Effector memory CD8-positive, alpha-beta T cell (primary cell): ENCODE results near the gene CDCA7L.

Experiments
- ATAC-seq: fragments of 150-1000 bp; cut with Tn5 transposase; replicated peaks from 2 replicates; pipeline ENCODE4 v1.10.0; 2021; ENCODE audit warnings: mild to moderate bottlenecking, moderate library complexity
- DNase-seq, 3 experiments: peaks; one replicate each; pipeline ENCODE4 v3.0.0; 2021
- H3K27ac Mint-ChIP-seq, 2 donors: one replicate each; pipeline ENCODE4 v1.8.0; 2022; ENCODE audit warnings: mild to moderate bottlenecking in 2 of 2, mixed read lengths in 2 of 2, moderate library complexity in 2 of 2
- H3K27me3 Mint-ChIP-seq, 2 donors: one replicate each; pipeline ENCODE4 v1.8.0; 2022; ENCODE audit warnings: mixed read lengths in 2 of 2
- H3K36me3 Mint-ChIP-seq: one replicate; pipeline ENCODE4 v1.8.0; 2022; ENCODE audit warnings: mild to moderate bottlenecking, moderate library complexity, mixed read lengths; ENCODE audit not compliant: insufficient read depth
- H3K4me1 Mint-ChIP-seq, 2 donors: one replicate each; pipeline ENCODE4 v1.8.0; 2022; ENCODE audit warnings: low read depth in 2 of 2, mixed read lengths in 2 of 2
- H3K4me3 Mint-ChIP-seq, 2 donors: one replicate each; pipeline ENCODE4 v1.8.0; 2022; ENCODE audit warnings: mild to moderate bottlenecking in 2 of 2, mixed read lengths in 2 of 2, moderate library complexity in 2 of 2
- H3K9me3 Mint-ChIP-seq, 2 donors: one replicate each; pipeline ENCODE4 v1.8.0; 2022; ENCODE audit warnings: mixed read lengths in 2 of 2

CDCA7L gene

GRCh38 chr7:21960922-21961321 lies 15.2 kb upstream of the CDCA7L start:
- H3K27me3 Mint-ChIP-seq: peaks cover 16 to 43% of the 10 kb centered on the region in 2 donors
- no peak overlapping the region for H3K4me3 Mint-ChIP-seq
- ATAC-seq (no peak), DNase-seq (no peak)
- H3K27ac Mint-ChIP-seq: no peak overlapping the region
- H3K36me3 Mint-ChIP-seq: no peaks in the 10 kb centered on the region
- H3K4me1 Mint-ChIP-seq: no peaks in the 10 kb centered on the region
- H3K9me3 Mint-ChIP-seq: no peaks in the 10 kb centered on the region

- Mint-ChIP-seq H3K27me3 (peaks cover 11 to 29% of the 10 kb centered on the region in 2 donors), H3K27ac (no peak overlapping the region), H3K36me3 (no peaks in the 10 kb centered on the region), H3K4me1 (no peaks in the 10 kb centered on the region), H3K4me3 (no peak overlapping the region), H3K9me3 (no peaks in the 10 kb centered on the region)
- DNase-seq (no peak), ATAC-seq (no peak)
These were observed 13.7 kb upstream of the CDCA7L start for GRCh38 chr7:21959387-21959776.

GRCh38 chr7:21953781-21954180 lies 8.1 kb upstream of the CDCA7L start:
- Mint-ChIP-seq H3K27ac (no peak overlapping the region), H3K9me3 (no peaks in the 10 kb centered on the region)

GRCh38 chr7:21948887-21949540 lies 3.3 kb upstream of the CDCA7L start:
- Mint-ChIP-seq H3K9me3 (no peaks in the 10 kb centered on the region), H3K4me3 (no peak overlapping the region), H3K27me3 (peaks cover 14 to 22% of the 10 kb centered on the region in 2 donors), H3K36me3 (peaks cover 3% of the 10 kb centered on the region), H3K27ac (no peak overlapping the region), H3K4me1 (peaks cover 0 to 3% of the 10 kb centered on the region in 2 donors)
- DNase-seq: no peak
- no peak for ATAC-seq

More at GRCh38 chr7:21953781-21954180, 8.1 kb upstream of the CDCA7L start:
- Mint-ChIP-seq H3K4me1 (no peaks in the 10 kb centered on the region), H3K4me3 (no peak overlapping the region), H3K36me3 (no peaks in the 10 kb centered on the region), H3K27me3 (peaks cover 12 to 22% of the 10 kb centered on the region in 2 donors)
- ATAC-seq (no peak), DNase-seq (no peak)

- Mint-ChIP-seq H3K4me3 (no peak overlapping the region), H3K27me3 (peaks cover 16 to 22% of the 10 kb centered on the region in 2 donors), H3K36me3 (peaks cover 3% of the 10 kb centered on the region), H3K4me1 (peaks cover 0 to 3% of the 10 kb centered on the region in 2 donors), H3K27ac (no peak overlapping the region), H3K9me3 (no peaks in the 10 kb centered on the region)
- DNase-seq (no peak), ATAC-seq (no peak)
These were observed 2.7 kb upstream of the CDCA7L start for GRCh38 chr7:21948364-21948763.

- Mint-ChIP-seq H3K4me1 (peaks cover 0 to 3% of the 10 kb centered on the region in 2 donors), H3K27ac (no peak overlapping the region), H3K36me3 (peaks cover 3% of the 10 kb centered on the region)
These were observed 2.2 kb upstream of the CDCA7L start for GRCh38 chr7:21947946-21948345.

GRCh38 chr7:21947056-21947455 lies 1.4 kb upstream of the CDCA7L start:
- Mint-ChIP-seq H3K4me1 (peaks cover 0 to 3% of the 10 kb centered on the region in 2 donors), H3K9me3 (no peaks in the 10 kb centered on the region), H3K27me3 (peaks cover 22 to 23% of the 10 kb centered on the region in 2 donors), H3K36me3 (peaks cover 3% of the 10 kb centered on the region), H3K4me3 (no peak overlapping the region), H3K27ac (no peak overlapping the region)
- ATAC-seq (no peak), DNase-seq (no peak)

More at GRCh38 chr7:21947946-21948345, 2.2 kb upstream of the CDCA7L start:
- ATAC-seq (no peak), DNase-seq (no peak)
- no peak overlapping the region for H3K4me3 Mint-ChIP-seq
- no peaks in the 10 kb centered on the region for H3K9me3 Mint-ChIP-seq
- H3K27me3 Mint-ChIP-seq: peaks cover 20 to 22% of the 10 kb centered on the region in 2 donors

- peak overlapping the region in 1 of 2 donors; percentile 54 for H3K27ac Mint-ChIP-seq
- DNase-seq (no peak), ATAC-seq (no peak)
- peaks cover 22 to 23% of the 10 kb centered on the region in 2 donors for H3K27me3 Mint-ChIP-seq
- peaks cover 0 to 3% of the 10 kb centered on the region in 2 donors for H3K4me1 Mint-ChIP-seq
- peak overlapping the region; percentile 64 to 72 for H3K4me3 Mint-ChIP-seq
- peaks cover 3% of the 10 kb centered on the region for H3K36me3 Mint-ChIP-seq
- H3K9me3 Mint-ChIP-seq: no peaks in the 10 kb centered on the region
These were observed 567 bp upstream of the CDCA7L start for GRCh38 chr7:21946222-21946709.

- no peak overlapping the region for H3K27ac Mint-ChIP-seq
These were observed 864 bp downstream of the CDCA7L start for GRCh38 chr7:21944616-21945453.

GRCh38 chr7:21943436-21943835 lies 2.3 kb downstream of the CDCA7L start:
- Mint-ChIP-seq H3K4me3 (no peak overlapping the region), H3K4me1 (peaks cover 0 to 3% of the 10 kb centered on the region in 2 donors), H3K9me3 (no peaks in the 10 kb centered on the region), H3K27me3 (peaks cover 8 to 9% of the 10 kb centered on the region in 2 donors), H3K36me3 (peaks cover 3% of the 10 kb centered on the region), H3K27ac (no peak overlapping the region)
- no peak for ATAC-seq
- no peak for DNase-seq

More at GRCh38 chr7:21944616-21945453, 864 bp downstream of the CDCA7L start:
- Mint-ChIP-seq H3K4me3 (peak overlapping the region; percentile 64 to 72), H3K4me1 (peaks cover 0 to 3% of the 10 kb centered on the region in 2 donors), H3K27me3 (peaks cover 20 to 21% of the 10 kb centered on the region in 2 donors), H3K36me3 (peaks cover 3% of the 10 kb centered on the region), H3K9me3 (no peaks in the 10 kb centered on the region)
- no peak for ATAC-seq
- no peak for DNase-seq

- H3K27ac Mint-ChIP-seq: no peak overlapping the region
- peaks cover 0 to 3% of the 10 kb centered on the region in 2 donors for H3K4me1 Mint-ChIP-seq
- no peak for ATAC-seq
- H3K9me3 Mint-ChIP-seq: no peaks in the 10 kb centered on the region
- no peak for DNase-seq
- peaks cover 7 to 9% of the 10 kb centered on the region in 2 donors for H3K27me3 Mint-ChIP-seq
- H3K4me3 Mint-ChIP-seq: no peak overlapping the region
- H3K36me3 Mint-ChIP-seq: peaks cover 3% of the 10 kb centered on the region
These were observed 2.7 kb downstream of the CDCA7L start for GRCh38 chr7:21942955-21943354.

- H3K27me3 Mint-ChIP-seq: peaks cover 0 to 9% of the 10 kb centered on the region in 2 donors
- no peaks in the 10 kb centered on the region for H3K9me3 Mint-ChIP-seq
- peaks cover 3% of the 10 kb centered on the region for H3K36me3 Mint-ChIP-seq
- H3K27ac Mint-ChIP-seq: no peak overlapping the region
- H3K4me3 Mint-ChIP-seq: no peak overlapping the region
- no peak for DNase-seq
- ATAC-seq: no peak
- H3K4me1 Mint-ChIP-seq: peaks cover 0 to 3% of the 10 kb centered on the region in 2 donors
These were observed 4.0 kb downstream of the CDCA7L start for GRCh38 chr7:21941611-21942141.

GRCh38 chr7:21939858-21940372 lies 5.8 kb downstream of the CDCA7L start:
- H3K27me3 Mint-ChIP-seq: peaks cover 0 to 9% of the 10 kb centered on the region in 2 donors
- no peak overlapping the region for H3K4me3 Mint-ChIP-seq

More at GRCh38 chr7:21939858-21940372, 5.8 kb downstream of the CDCA7L start:
- Mint-ChIP-seq H3K9me3 (no peaks in the 10 kb centered on the region), H3K36me3 (no peaks in the 10 kb centered on the region), H3K4me1 (peaks cover 0 to 3% of the 10 kb centered on the region in 2 donors), H3K27ac (no peak overlapping the region)
- no peak for DNase-seq
- ATAC-seq: no peak
